IMR-90 (cell line): Measurements from ENCODE around the gene FADS6. TPM values are rescaled to one million over a fixed set of nuclear protein-coding genes. Genes with fewer than 3 reads are reported as not detected.

Source experiments
- ATAC-seq: fragments of 200-7000 bp; cut with Tn5 transposase; 2 replicates; pipeline ENCODE4 v1.9.1; 2020; ENCODE audit warnings: low read depth, mild to moderate bottlenecking, moderate library complexity
- BruUV-seq: library from RNA; stranded (reverse); fragments of 400-500 nt; replicated peaks from 2 replicates; lab custom pipeline; 2021; lab: Mats Ljungman, UMichigan
- CTCF ChIA-PET: fragments of 300-600 bp; formaldehyde crosslinking; extraction: SDS; loops from one replicate; lab custom pipeline; 2021; ENCODE audit warnings: antibody characterized with exemption; lab: Yijun Ruan, JAX
- POLR2A ChIA-PET: fragments of 300-600 bp; sonication (Branson Sonifier 250); formaldehyde crosslinking; loops from one replicate; lab custom pipeline; 2022; ENCODE audit warnings: antibody characterized with exemption; ENCODE audit not compliant: unreplicated experiment; lab: Charles Lee
- DNase-seq: peaks from one replicate; pipeline ENCODE4 v3.0.0; 2013
- H2AFZ ChIP-seq: replicated peaks from 2 replicates; pipeline ENCODE3; 2013; ENCODE audit warnings: low read length, mild to moderate bottlenecking; ENCODE audit not compliant: poor library complexity
- H2AK5ac ChIP-seq: 2 replicates; pipeline ENCODE4 v1.6.1; 2013; ENCODE audit warnings: low read depth, low read length, inconsistent platforms
- H2AK9ac ChIP-seq: replicated peaks from 2 replicates; pipeline ENCODE3; 2013; ENCODE audit warnings: mild to moderate bottlenecking, low read depth, low read length, moderate library complexity; ENCODE audit not compliant: poor library complexity
- H2BK120ac ChIP-seq: 2 replicates; pipeline ENCODE4 v1.6.1; 2013; ENCODE audit warnings: low read depth, low read length, inconsistent platforms
- H2BK15ac ChIP-seq: 3 replicates; pipeline ENCODE4 v1.6.1; 2013; ENCODE audit warnings: low read depth, low read length, inconsistent platforms
- H2BK20ac ChIP-seq: 2 replicates; pipeline ENCODE4 v1.6.1; 2013; ENCODE audit warnings: low read depth, mild to moderate bottlenecking, inconsistent platforms, low read length, moderate library complexity
- H2BK5ac ChIP-seq: 2 replicates; pipeline ENCODE4 v1.6.1; 2013; ENCODE audit warnings: mild to moderate bottlenecking, low read depth, low read length, inconsistent platforms; ENCODE audit not compliant: poor library complexity, severe bottlenecking
- H3K14ac ChIP-seq: replicated peaks from 2 replicates; pipeline ENCODE4 v1.6.1; 2013; ENCODE audit warnings: low read depth, low read length, inconsistent platforms
- H3K18ac ChIP-seq: 2 replicates; pipeline ENCODE4 v1.6.1; 2013; ENCODE audit warnings: low read depth, low read length, control low read depth
- H3K23ac ChIP-seq: 2 replicates; pipeline ENCODE4 v1.6.1; 2013; ENCODE audit warnings: low read depth, low read length, inconsistent platforms
- H3K27ac ChIP-seq: 2 replicates; pipeline ENCODE4 v1.5.1; 2013; ENCODE audit warnings: mild to moderate bottlenecking, control low read depth, low read length; ENCODE audit not compliant: insufficient read depth
- H3K27me3 ChIP-seq: 2 replicates; pipeline ENCODE4 v1.6.1; 2013; ENCODE audit warnings: low read length; ENCODE audit not compliant: control insufficient read depth, insufficient read depth
- H3K36me3 ChIP-seq: 2 replicates; pipeline ENCODE4 v1.6.1; 2013; ENCODE audit warnings: low read length, mixed read lengths; ENCODE audit not compliant: control insufficient read depth, insufficient read depth
- H3K4ac ChIP-seq: 2 replicates; pipeline ENCODE4 v1.6.1; 2013; ENCODE audit warnings: low read depth, low read length, inconsistent platforms
- H3K4me1 ChIP-seq: 2 replicates; pipeline ENCODE4 v1.6.1; 2013; ENCODE audit warnings: low read length, mixed read lengths; ENCODE audit not compliant: control insufficient read depth, insufficient read depth
- H3K4me2 ChIP-seq: 2 replicates; pipeline ENCODE4 v1.6.1; 2013; ENCODE audit warnings: low read depth, mild to moderate bottlenecking, control low read depth, low read length, moderate library complexity
- H3K4me3 ChIP-seq: 2 replicates; pipeline ENCODE4 v1.5.1; 2013; ENCODE audit warnings: low read depth, mild to moderate bottlenecking, control low read depth, low read length, moderate library complexity; ENCODE audit not compliant: insufficient read depth
- H3K56ac ChIP-seq: 2 replicates; pipeline ENCODE4 v1.6.1; 2013; ENCODE audit warnings: low read length, inconsistent platforms; ENCODE audit not compliant: insufficient read depth; ENCODE audit errors: extremely low read depth
- H3K79me1 ChIP-seq, 2 experiments: 2 replicates each; pipeline ENCODE4 v1.6.1; 2013; ENCODE audit warnings: low read length in 2 of 2, inconsistent platforms in 1 of 2, low read depth in 1 of 2
- H3K9ac ChIP-seq: 2 replicates; pipeline ENCODE4 v1.6.1; 2013; ENCODE audit warnings: low read depth, low read length, control low read depth
- H3K9me1 ChIP-seq: 2 replicates; pipeline ENCODE4 v1.6.1; 2013; ENCODE audit warnings: low read length, inconsistent platforms; ENCODE audit not compliant: insufficient read depth
- H3K9me3 ChIP-seq: 2 replicates; pipeline ENCODE4 v1.6.1; 2013; ENCODE audit warnings: low read length; ENCODE audit not compliant: control insufficient read depth, insufficient read depth
- H4K20me1 ChIP-seq: 2 replicates; pipeline ENCODE4 v1.6.1; 2013; ENCODE audit warnings: low read length, inconsistent platforms; ENCODE audit not compliant: insufficient read depth
- H4K5ac ChIP-seq: 2 replicates; pipeline ENCODE4 v1.6.1; 2013; ENCODE audit warnings: mild to moderate bottlenecking, low read depth, low read length, control low read depth
- H4K8ac ChIP-seq, 2 experiments: 2 replicates each; pipeline ENCODE4 v1.6.1; 2013; ENCODE audit warnings: low read depth in 2 of 2, low read length in 2 of 2, control low read depth in 1 of 2, inconsistent platforms in 1 of 2
- H4K91ac ChIP-seq: 2 replicates; pipeline ENCODE4 v1.6.1; 2013; ENCODE audit warnings: low read depth, low read length, inconsistent platforms; ENCODE audit not compliant: insufficient read depth
- CHD1 ChIP-seq: IDR thresholded peaks from 2 replicates; pipeline ENCODE4 v1.6.1; 2012; ENCODE audit warnings: low read depth, low read length, improper control_type of control experiment
- ELK1 ChIP-seq: fragments of 150-350 bp; IDR thresholded peaks from 2 replicates; pipeline ENCODE4 v1.6.1; 2016; ENCODE audit warnings: low read depth, mild to moderate bottlenecking, low read length, moderate library complexity, borderline replicate concordance
- MAZ ChIP-seq: IDR thresholded peaks from 2 replicates; pipeline ENCODE4 v1.6.1; 2012; ENCODE audit warnings: low read depth, mild to moderate bottlenecking, low read length, improper control_type of control experiment, moderate library complexity, borderline replicate concordance
- RCOR1 ChIP-seq: IDR thresholded peaks from 2 replicates; pipeline ENCODE4 v1.6.1; 2012; ENCODE audit warnings: mild to moderate bottlenecking, low read length, improper control_type of control experiment; ENCODE audit not compliant: insufficient replicate concordance
- WGBS, 2 experiments: methylation state at CpG; one replicate each; pipeline versions ENCODE4 v1.1.5 to v1.1.7; 2013; ENCODE audit warnings: missing lambda C conversion rate in 2 of 2; ENCODE audit not compliant: insufficient read length in 1 of 2; ENCODE audit errors: extremely low coverage in 2 of 2; 5-methylcytosine and 5-hydroxymethylcytosine counted together
- dilution Hi-C: fragments of 300-500 bp; cut with HindIII; formaldehyde crosslinking; loops from one replicate; pipeline ENCODE4 v1.14.3; 2018; ENCODE audit warnings: low sequenced_read_pairs; ENCODE audit not compliant: unreplicated experiment
- in situ Hi-C: fragments of 300-500 bp; cut with MboI; formaldehyde crosslinking; loops from 3 replicates; pipeline ENCODE4 v1.14.3; 2019; ENCODE audit warnings: low sequenced_read_pairs, inconsistent platforms, mixed read lengths
- intact Hi-C: fragments of 100-400 bp; cut with micrococcal nuclease; formaldehyde crosslinking; loops from 2 replicates; pipeline ENCODE4 v1.10.0; 2022
- polyA plus RNA-seq, 3 experiments: library from polyadenylated mRNA; depleted of rRNA; stranded (reverse); fragments of >200 nt; gene quantifications; 2 replicates each; pipeline ENCODE4 v1.2.3, GENCODE V29; 2012; ENCODE audit warnings: low replicate concordance in 1 of 3
- total RNA-seq: library from RNA; depleted of rRNA; stranded (reverse); fragments of >200 nt; gene quantifications from 2 replicates; pipeline ENCODE4 v1.2.3, GENCODE V29; 2012

Gene FADS6
- total and polyA plus RNA-seq, 2 of the 4 experiments (the other 2 are of a cell fraction): not detected

GRCh38 chr17:74833501-74834377 is 59.7 kb downstream of the FADS6 start:
- Histone ChIP-seq H3K56ac (no peak overlapping the region), H2BK15ac (no peak overlapping the region), H2BK120ac (no peak overlapping the region), H2AFZ (no peak overlapping the region), H2BK5ac (no peak overlapping the region), H4K91ac (no peak overlapping the region), H3K4me1 (peaks cover 4% of the 10 kb centered on the region), H4K8ac (no peak overlapping the region), H3K18ac (no peak overlapping the region), H3K4me2 (no peak overlapping the region), H2AK5ac (no peak overlapping the region), H3K4ac (no peak overlapping the region), H4K20me1 (no peaks in the 10 kb centered on the region; the same call in 1 of the 2 replicates), H2BK20ac (no peak overlapping the region), H3K9me3 (no peaks in the 10 kb centered on the region), H3K36me3 (peaks cover 13% of the 10 kb centered on the region), H4K5ac (no peak overlapping the region), H3K9me1 (peaks cover 4% of the 10 kb centered on the region; the same call in 1 of the 2 replicates), H3K9ac (no peak overlapping the region), H3K27me3 (no peaks in the 10 kb centered on the region), H2AK9ac (peak overlapping the region; percentile 28), H3K23ac (no peak overlapping the region), H3K4me3 (no peak overlapping the region), H3K27ac (no peak overlapping the region), H3K79me1 (no peaks in the 10 kb centered on the region), H3K14ac (no peak overlapping the region)
- peak; percentile 92 for ATAC-seq
- peak; percentile 52 for DNase-seq
- in situ Hi-C loops (no loop called here), dilution Hi-C loops (no loop called here), intact Hi-C loops (no loop called here)
- no TSS peak for BruUV-seq
- WGBS, 2 experiments: 58% methylated on average over 2 of the region's 16 CpGs; no CpG with 5 or more reads in 1 of the 2 experiments
- TF ChIP-seq RCOR1: no peak
- TF ChIP-seq CHD1: no peak
- TF ChIP-seq MAZ: no peak
- TF ChIP-seq ELK1: no peak
- ChIA-PET CTCF (no interaction called here), POLR2A (no interaction called here)
